RWPE1 (cell line): ENCODE measurements around the gene PHLPP1.
A peak's percentile ranks its signal among the peaks of the same experiment; 100 is the strongest.

Source experiments
- CTCF ChIA-PET: fragments of 350-600 bp; sonication (Branson Sonifier 250); formaldehyde crosslinking; extraction: SDS; loops from one replicate; lab custom pipeline; 2021; lab: Yijun Ruan, JAX
- POLR2A ChIA-PET: fragments of 400-600 bp; formaldehyde crosslinking; extraction: SDS; loops from one replicate; lab custom pipeline; 2020; ENCODE audit warnings: antibody characterized with exemption; ENCODE audit not compliant: low non-redundant PET; lab: Yijun Ruan, JAX
- DNase-seq: peaks from one replicate; pipeline ENCODE4 v3.0.0; 2012; ENCODE audit warnings: low spot score
- H3K27ac ChIP-seq: fragments of 450-650 bp; 2 replicates; pipeline ENCODE4 v1.5.1; 2017
- TF ChIP-seq, protein P1 (sequence below): fragments of 450-650 bp; conservative IDR thresholded peaks from 2 replicates; pipeline ENCODE4 v1.5.1; 2017; ENCODE audit warnings: low read depth, mild to moderate bottlenecking

Gene PHLPP1

DNA sequence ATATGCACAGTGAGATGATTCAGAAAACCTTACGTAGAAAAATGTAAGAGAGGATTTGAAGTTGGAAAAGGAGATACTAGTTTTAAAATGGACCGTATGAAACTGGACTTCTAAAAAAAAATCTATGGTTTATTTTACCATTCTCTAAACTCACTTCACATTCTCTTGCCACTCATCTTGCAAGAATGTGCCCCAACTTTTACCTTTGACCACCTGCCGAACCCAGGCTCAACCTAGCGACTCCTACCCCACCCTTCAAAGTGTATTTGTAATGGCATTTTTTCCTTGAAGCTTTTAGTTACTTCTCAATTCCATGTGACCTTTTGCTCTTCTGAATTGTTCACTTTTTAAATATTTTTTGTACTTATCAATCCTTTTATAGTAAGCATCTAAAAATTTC is 160.8 kb downstream of the PHLPP1 start:
- ChIA-PET POLR2A (no interaction called here), CTCF (no interaction called here)
- TF ChIP-seq, protein P1, sequence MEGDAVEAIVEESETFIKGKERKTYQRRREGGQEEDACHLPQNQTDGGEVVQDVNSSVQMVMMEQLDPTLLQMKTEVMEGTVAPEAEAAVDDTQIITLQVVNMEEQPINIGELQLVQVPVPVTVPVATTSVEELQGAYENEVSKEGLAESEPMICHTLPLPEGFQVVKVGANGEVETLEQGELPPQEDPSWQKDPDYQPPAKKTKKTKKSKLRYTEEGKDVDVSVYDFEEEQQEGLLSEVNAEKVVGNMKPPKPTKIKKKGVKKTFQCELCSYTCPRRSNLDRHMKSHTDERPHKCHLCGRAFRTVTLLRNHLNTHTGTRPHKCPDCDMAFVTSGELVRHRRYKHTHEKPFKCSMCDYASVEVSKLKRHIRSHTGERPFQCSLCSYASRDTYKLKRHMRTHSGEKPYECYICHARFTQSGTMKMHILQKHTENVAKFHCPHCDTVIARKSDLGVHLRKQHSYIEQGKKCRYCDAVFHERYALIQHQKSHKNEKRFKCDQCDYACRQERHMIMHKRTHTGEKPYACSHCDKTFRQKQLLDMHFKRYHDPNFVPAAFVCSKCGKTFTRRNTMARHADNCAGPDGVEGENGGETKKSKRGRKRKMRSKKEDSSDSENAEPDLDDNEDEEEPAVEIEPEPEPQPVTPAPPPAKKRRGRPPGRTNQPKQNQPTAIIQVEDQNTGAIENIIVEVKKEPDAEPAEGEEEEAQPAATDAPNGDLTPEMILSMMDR = no peak
- no peak for DNase-seq
- H3K27ac ChIP-seq = no peak overlapping the region

DNA sequence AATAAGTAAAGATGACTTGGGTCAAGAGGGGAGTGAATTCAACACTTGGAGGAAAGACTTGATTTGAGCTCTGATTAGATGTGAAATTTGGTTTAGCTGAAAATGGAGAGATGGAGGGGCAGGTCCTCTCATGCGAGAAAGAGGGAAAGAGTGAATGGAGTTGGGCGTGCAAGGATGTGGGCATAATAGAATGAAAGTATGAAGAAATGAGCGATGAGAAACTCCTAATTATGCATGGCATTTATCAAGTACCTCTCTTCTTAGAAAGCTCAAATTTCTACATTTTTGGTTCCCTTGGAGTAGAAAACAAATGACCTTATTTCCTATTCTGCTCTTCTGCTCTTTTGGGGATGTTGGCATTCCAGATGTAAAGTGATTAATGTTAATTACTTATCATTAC is 161.5 kb downstream of the PHLPP1 start:
- no peak for DNase-seq
- ChIA-PET CTCF (no interaction called here), POLR2A (no interaction called here)
- no peak overlapping the region for H3K27ac ChIP-seq
- TF ChIP-seq, protein P1 = no peak

DNA sequence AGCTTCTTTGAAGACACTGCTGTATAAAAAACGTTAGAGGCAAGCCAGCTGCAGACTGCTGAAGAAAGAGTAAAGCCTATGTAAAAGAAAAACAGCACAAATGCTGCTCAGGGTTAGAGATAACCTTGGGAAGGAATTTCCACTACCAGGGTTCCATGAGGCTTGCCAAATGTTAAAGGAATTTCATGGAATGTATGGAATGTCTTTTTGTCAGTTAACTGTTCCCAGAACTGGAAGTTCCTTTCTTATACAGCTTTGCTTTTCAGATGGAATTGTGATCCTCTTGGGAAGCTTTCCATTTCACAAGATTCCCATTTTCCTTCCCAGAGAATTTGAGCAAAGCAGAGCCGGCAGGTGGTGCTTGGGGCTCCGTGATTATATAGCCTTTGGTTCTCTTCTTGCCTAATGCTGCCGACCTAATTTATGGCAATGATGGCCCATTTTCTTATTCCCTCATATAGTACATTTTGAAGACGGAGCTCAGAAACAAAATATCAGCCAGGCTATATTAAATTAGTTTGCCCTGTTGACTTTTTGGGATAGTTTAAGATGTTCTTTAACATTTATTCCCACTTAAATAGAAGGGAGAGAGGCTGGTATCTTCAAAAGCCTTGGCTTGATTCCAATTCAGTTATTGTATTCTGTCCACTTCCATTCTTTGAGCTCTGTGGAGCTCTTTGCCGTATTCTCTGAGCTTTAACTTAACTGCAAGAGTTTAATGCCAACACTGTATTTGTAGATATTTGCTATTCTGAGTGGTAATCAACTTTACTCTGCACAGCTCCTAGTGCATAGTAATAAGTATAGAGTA is 162.3 kb downstream of the PHLPP1 start:
- no peak overlapping the region for H3K27ac ChIP-seq
- peak; percentile 4 for DNase-seq
- ChIA-PET CTCF (interaction anchor here (0.7 kb wide), 1 partner anchor 20 kb away, joined by 3 read pairs; no protein-coding TSS in a partner anchor), POLR2A (no interaction called here)
- TF ChIP-seq, protein P1 = no peak

DNA sequence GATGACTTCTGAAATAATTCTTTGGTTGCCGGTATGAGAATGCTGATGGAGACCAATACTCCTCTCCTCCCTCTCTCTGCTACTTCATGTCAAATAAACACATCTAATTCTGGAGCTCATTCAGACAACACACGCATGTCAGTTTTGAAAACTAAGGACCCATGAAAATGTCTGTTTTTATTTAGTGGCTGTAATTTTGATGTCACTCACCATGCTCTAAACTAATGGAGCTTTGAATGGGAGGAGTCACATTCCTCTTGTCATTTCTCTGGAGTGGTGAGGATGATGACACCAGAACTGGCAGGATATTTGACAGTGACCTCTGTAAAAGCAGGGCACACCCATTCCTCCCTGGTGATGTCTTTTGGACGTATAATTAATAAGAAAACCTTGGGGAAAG is 163.0 kb downstream of the PHLPP1 start:
- ChIA-PET CTCF (no interaction called here), POLR2A (no interaction called here)
- no peak overlapping the region for H3K27ac ChIP-seq
- DNase-seq = no peak
- TF ChIP-seq, protein P1 = no peak

DNA sequence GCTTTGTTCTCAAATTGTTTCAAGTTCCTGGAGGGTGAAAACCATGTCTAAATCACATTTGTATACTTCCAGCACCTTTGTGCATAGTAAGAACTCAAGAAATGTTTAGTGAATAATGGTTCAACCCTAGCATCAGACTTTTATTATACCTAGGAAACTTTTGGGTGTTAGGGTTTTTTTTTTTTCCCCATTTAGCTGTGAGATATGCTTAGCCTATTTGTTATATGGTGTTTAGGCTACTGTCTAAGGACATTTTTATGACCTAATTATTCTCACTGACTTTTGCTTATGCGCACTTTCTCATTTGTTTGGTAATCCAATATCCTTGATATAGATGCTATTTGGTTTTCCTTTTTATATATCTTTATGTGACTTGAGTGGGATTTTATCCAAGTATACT is 164.7 kb downstream of the PHLPP1 start:
- ChIA-PET CTCF (no interaction called here), POLR2A (no interaction called here)
- no peak for DNase-seq
- H3K27ac ChIP-seq = no peak overlapping the region
- TF ChIP-seq, protein P1 = no peak

DNA sequence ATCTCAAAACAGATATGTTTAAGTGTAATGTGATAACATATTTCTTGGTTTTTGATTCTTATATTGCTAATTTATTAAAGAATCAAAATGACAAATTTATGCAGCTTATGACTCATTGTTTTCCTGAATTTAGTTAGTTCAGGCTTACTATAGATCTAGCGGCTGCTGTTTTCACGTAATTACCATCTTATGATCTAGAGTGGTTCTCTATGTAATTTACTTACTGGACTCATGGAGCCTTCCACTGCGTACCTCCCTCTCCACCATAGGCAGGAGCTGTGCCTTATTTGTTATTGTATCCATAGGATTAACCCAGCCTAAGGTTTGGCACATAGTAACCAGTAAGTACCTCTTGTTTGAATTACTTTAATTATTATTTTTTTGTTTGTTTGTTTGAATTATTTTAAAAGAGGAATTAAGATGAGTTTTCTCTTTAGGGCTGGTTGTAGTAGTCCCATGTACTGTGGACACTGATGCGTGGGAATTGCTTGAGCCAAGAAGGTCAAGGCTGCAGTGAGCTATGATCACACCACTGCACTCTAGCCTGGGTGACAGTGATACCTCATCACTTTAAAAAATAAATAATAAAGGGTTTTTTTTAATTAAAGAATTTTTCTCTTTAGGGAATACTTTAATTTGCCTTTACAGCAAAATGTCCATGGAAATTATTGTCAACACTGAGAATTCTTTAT is 165.5 kb downstream of the PHLPP1 start:
- POLR2A ChIA-PET = no interaction called here
- TF ChIP-seq, protein P1 = no peak
- CTCF ChIA-PET = no interaction called here
- H3K27ac ChIP-seq = no peak overlapping the region
- DNase-seq = no peak
